ENCODE measurements around the gene MUC21. TPM values are rescaled to one million over a fixed set of nuclear protein-coding genes. Genes with fewer than 3 reads are reported as not detected.

MUC21 gene
- total RNA-seq, 4 donors from 2014 or later: not detected

GRCh38 chr6:30957716-30958115 lies 25.8 kb upstream of the MUC21 start:
- Histone ChIP-seq H3K4me3 (no peak overlapping the region), H3K9me3 (no peaks in the 10 kb centered on the region), H3K4me1 (peaks cover 7 to 12% of the 10 kb centered on the region in 2 donors), H3K36me3 (no peaks in the 10 kb centered on the region), H3K27me3 (peaks cover 0 to 6% (median 5%) of the 10 kb centered on the region in 3 donors), H3K27ac (no peak overlapping the region)
- intact Hi-C loops (cut with DNase I; ENCODE audit: low total_unique reads): no loop called here
- no peak for ATAC-seq
- in situ Hi-C loops (cut with MboI; ENCODE audit: low sequenced_read_pairs in 4 of 4): no loop called here
- TF ChIP-seq POLR2A (IDR thresholded peaks at IDR 0.05): no peak
- DNase-seq: no peak

- no peak overlapping the region for H3K27ac ChIP-seq
- in situ Hi-C loops (cut with MboI; ENCODE audit: low sequenced_read_pairs in 4 of 4): no loop called here
- no peak for DNase-seq
- no peak for ATAC-seq
- H3K9me3 ChIP-seq: no peaks in the 10 kb centered on the region
- no peaks in the 10 kb centered on the region for H3K27me3 ChIP-seq
- intact Hi-C loops (cut with DNase I; ENCODE audit: low total_unique reads): no loop called here
- H3K4me1 ChIP-seq: no peaks in the 10 kb centered on the region
- H3K36me3 ChIP-seq: no peaks in the 10 kb centered on the region
- no peak overlapping the region for H3K4me3 ChIP-seq
- no peak for TF ChIP-seq CTCF (IDR thresholded peaks at IDR 0.05 in 4 of 5, conservative IDR thresholded peaks at IDR 0.05 in 1 of 5)
- no peak for TF ChIP-seq POLR2A (IDR thresholded peaks at IDR 0.05)
Observed at GRCh38 chr6:30960907-30961673, 22.4 kb upstream of the MUC21 start.

- ATAC-seq (no peak), DNase-seq (no peak)
- Histone ChIP-seq H3K9me3 (no peaks in the 10 kb centered on the region), H3K4me3 (no peak overlapping the region), H3K4me1 (no peaks in the 10 kb centered on the region), H3K36me3 (no peaks in the 10 kb centered on the region), H3K27me3 (no peaks in the 10 kb centered on the region), H3K27ac (no peak overlapping the region)
- in situ Hi-C loops (cut with MboI; ENCODE audit: low sequenced_read_pairs in 4 of 4): no loop called here
- intact Hi-C loops (cut with DNase I; ENCODE audit: low total_unique reads): no loop called here
- no peak for TF ChIP-seq POLR2A (IDR thresholded peaks at IDR 0.05)
Observed at GRCh38 chr6:30962716-30963115, 20.8 kb upstream of the MUC21 start.

- in situ Hi-C loops (cut with MboI; ENCODE audit: low sequenced_read_pairs in 4 of 4): no loop called here
- Histone ChIP-seq H3K27ac (no peak overlapping the region), H3K36me3 (no peaks in the 10 kb centered on the region), H3K4me3 (no peak overlapping the region), H3K27me3 (no peaks in the 10 kb centered on the region), H3K4me1 (no peaks in the 10 kb centered on the region), H3K9me3 (no peaks in the 10 kb centered on the region)
- intact Hi-C loops (cut with DNase I; ENCODE audit: low total_unique reads): no loop called here
- ATAC-seq: no peak
- TF ChIP-seq CTCF (IDR thresholded peaks at IDR 0.05 in 4 of 5, conservative IDR thresholded peaks at IDR 0.05 in 1 of 5) (no peak), POLR2A (IDR thresholded peaks at IDR 0.05) (no peak)
- DNase-seq: no peak
Observed at GRCh38 chr6:30963641-30964040, 19.9 kb upstream of the MUC21 start.

GRCh38 chr6:30964075-30964474 lies 19.4 kb upstream of the MUC21 start:
- Histone ChIP-seq H3K4me1 (no peaks in the 10 kb centered on the region), H3K27ac (no peak overlapping the region), H3K36me3 (no peaks in the 10 kb centered on the region), H3K9me3 (no peaks in the 10 kb centered on the region), H3K4me3 (no peak overlapping the region), H3K27me3 (no peaks in the 10 kb centered on the region)
- in situ Hi-C loops (cut with MboI; ENCODE audit: low sequenced_read_pairs in 4 of 4): no loop called here
- no peak for TF ChIP-seq CTCF (IDR thresholded peaks at IDR 0.05 in 4 of 5, conservative IDR thresholded peaks at IDR 0.05 in 1 of 5)
- no peak for TF ChIP-seq POLR2A (IDR thresholded peaks at IDR 0.05)
- DNase-seq (no peak), ATAC-seq (no peak)
- intact Hi-C loops (cut with DNase I; ENCODE audit: low total_unique reads): no loop called here

Data from gastrocnemius medialis (tissue), 4 donors.